D341Med (cell line): ENCODE measurements around the gene CCL11.
"Not testable (repeated sequence)": the region's sequence is repeated elsewhere in the genome, so short reads cannot be mapped to it uniquely, and the experiment has no call there.

ENCODE experiments used
- DNase-seq: peaks from one replicate; pipeline ENCODE4 v3.0.0; 2012; ENCODE audit warnings: low spot score

The CCL11 gene

GRCh38 chr17:34307110-34307509 lies 21.6 kb downstream of the CCL11 start:
- DNase-seq: no peak

- DNase-seq: no peak
Observed at GRCh38 chr17:34308371-34308770, 22.8 kb downstream of the CCL11 start.

- DNase-seq: no peak
Observed at GRCh38 chr17:34311291-34311690, 25.7 kb downstream of the CCL11 start.

- no peak for DNase-seq
Observed at GRCh38 chr17:34312080-34312479, 26.5 kb downstream of the CCL11 start.

GRCh38 chr17:34313164-34313563 lies 27.6 kb downstream of the CCL11 start:
- no peak for DNase-seq

- DNase-seq: no peak
Observed at GRCh38 chr17:34314279-34314678, 28.7 kb downstream of the CCL11 start.

- DNase-seq: no peak
Observed at GRCh38 chr17:34318474-34318873, 32.9 kb downstream of the CCL11 start.

GRCh38 chr17:34319039-34319483 lies 33.5 kb downstream of the CCL11 start, which contains the start of gene CCL8:
Gene CCL8, plus strand, starts transcription at chr17:34319435. Its CDS starts 67 bp downstream, at chr17:34319502.
- no peak for DNase-seq

GRCh38 chr17:34321964-34322363 lies 36.4 kb downstream of the CCL11 start:
- DNase-seq: no peak

GRCh38 chr17:34327580-34327979 lies 42.0 kb downstream of the CCL11 start:
- not testable (repeated sequence) for DNase-seq

GRCh38 chr17:34337701-34338100 lies 52.2 kb downstream of the CCL11 start:
- DNase-seq: no peak
